ENCODE results near the gene KLF1.
"Not testable (repeated sequence)": the region's sequence is repeated elsewhere in the genome, so short reads cannot be mapped to it uniquely, and the experiment has no call there.

KLF1 gene

DNA sequence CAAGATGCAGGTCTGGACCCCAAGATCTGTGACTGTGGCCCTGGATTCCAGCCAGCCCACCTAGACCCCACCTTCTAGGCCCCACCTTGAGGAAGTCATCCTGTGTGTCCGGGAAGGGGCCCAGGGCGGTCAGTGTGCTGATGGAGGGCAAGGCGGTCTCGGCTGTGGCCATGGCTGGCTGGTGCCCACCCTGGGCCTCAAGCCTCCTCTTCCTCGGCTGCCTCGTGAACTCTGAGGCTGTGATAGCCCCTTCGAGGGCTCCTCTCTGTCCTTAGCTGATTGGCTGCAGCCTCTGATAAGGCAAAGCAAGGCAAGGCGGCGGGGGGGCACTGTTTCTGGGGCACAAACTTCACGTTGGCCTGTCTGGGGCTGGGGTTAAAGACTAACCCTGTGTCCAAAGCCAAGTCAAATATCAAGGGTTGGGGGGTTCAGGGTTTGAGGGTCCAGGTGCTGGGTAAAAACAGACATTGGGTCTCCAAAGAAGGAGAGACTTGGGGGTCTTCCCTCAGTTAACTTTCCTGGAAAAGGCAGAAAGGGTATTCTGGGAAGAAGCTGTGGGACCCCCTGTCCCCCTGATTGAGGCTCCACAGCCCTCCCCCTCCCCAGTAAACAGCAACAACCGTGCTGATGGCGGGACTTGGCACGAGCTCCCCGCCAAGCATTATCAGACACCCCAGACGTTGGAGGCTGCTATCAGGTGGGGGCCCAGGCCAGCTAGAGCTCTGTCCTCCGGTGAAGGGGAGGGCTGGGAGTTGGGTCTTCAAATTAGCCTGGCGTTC lies at the start of gene KLF1:
Gene KLF1, minus strand, starts transcription at position 233 of the 779 bp plus-strand sequence. Its CDS starts 61 bp downstream, at position 172.
- no peak for DNase-seq

- no peak for DNase-seq
These were observed 49.6 kb upstream of the KLF1 start for GRCh38 chr19:12936582-12936981.

DNA sequence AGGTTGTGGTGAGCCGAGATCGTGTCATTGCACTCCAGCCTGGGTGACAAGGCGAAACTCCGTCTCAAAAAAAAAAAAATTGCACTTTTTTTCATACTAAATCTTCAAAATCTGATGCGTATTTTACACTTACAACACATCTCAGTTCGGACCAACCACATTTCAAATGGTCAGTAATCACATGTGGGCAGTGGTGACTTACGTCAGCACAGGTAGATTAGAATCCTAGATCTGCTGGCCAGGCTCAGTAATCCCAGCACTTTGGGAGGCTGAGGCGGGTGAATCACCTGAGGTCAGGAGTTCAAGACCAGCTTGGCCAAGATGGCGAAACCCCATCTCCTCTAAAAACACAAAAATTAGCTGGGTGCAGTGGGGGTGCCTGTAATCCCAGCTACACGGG lies 48.1 kb upstream of the KLF1 start:
- no peak for DNase-seq

DNA sequence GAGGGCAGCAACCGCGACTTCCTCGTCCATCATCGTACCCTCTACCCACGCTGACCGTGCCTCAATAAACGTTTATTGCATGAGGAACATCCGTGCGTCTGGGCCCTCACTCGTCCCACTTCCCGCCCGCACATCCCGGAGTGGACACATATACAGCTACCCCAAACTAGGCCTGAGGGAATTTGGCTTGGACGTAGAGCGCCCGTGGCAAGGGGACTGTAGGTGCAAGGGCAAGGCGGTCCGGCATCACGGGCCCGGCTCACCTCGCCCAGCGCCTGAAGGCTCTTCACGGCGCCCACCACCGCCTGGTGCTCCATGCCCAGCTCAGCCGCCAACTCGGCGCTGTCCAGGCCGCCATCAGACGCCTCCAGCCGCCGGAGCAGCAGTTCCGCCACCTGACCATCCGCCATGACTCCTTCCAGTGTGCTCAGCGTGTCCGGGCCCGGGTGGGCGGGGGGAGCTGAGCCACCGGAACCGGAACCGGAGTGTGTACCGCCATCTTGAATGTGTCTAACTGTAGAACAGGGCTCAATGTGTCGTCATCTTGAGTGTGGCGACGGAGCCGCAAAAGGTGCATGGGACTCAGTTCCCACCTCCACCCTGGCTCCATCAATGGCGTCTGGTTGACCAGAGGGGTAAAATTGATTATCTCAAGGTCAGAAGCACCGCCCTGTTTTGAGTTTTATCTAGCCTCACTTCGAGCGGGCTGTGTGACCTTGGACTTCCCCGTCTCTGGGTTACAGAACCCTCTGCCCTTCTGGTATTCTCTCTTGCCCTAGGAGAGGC lies 46.5 kb upstream of the KLF1 start, which contains the start of gene FARSA:
Gene FARSA, minus strand, starts transcription at position 425 of the 786 bp plus-strand sequence. Its CDS starts 15 bp downstream, at position 410.
- no peak for DNase-seq

DNA sequence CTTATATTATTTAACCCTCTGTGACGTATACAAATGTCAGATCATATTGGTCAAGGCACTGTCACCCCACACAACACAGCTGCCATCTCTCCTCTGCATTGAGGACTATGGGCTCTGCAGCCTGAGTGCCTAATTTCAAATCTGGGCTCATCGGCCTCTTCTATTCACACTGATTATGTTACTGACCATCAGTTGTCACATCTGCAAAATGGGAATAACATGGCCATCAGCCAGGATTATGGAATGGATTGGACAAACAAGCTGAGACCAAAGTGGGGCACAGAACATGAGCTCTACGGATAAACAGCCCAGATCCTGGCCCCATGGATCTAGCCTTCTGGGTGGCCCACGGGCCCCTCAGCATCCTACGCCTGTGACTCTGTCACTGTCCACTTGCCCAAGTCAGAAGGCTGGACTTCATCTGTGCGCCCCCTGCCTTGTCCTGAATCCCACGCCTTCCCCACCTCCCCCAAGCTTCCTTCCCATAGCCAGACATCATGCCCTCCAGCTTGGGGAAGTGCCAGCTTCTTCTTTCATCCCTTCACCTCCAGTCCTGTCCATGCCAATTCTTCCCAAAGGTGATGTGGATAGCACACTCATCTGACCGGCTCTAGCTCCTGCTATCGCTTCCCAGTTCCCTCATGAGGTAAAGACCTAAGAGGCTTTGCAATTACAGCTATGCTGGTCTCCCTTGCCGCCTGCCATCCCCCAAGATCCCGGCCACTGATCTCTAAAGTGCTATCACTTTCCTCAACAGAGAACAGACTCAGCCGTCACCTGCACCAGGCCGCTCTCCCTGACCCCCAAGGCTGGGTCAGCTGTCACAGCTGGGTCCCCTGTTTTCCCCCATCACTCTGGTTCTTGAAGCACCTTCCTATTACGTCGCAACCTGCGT lies 45.6 kb upstream of the KLF1 start:
- DNase-seq: no peak

DNA sequence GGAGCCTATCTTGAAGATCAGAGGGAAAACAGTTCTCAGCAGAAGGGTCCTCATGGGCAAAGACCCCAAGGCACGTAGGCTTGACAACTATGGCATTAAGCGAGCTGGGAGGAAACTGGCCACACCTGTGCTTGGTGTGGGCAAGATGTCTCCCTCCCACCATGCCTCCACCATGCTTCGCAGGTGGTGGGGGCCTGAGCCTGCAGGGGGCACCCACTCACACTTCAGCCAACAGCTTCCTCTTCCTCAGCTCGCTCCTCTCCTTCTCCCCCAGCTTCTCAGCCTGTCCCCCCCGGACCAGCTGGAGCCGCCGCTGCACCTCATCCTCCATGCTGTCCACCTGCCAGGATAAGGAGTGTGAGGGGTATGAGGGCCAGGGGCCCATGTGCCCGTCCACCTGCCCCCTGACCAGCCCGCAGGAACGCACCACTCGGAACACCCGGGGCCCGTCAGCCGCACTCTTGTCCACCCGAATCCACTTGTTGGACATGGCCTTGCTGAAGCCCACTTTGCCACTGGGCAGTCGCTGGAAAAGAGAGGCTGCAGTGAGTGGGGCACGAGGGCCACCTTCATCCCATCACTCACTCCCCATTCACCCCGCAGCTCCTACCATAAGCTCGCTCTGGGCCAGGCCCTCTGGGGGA lies 43.1 kb upstream of the KLF1 start:
- no peak for DNase-seq

GRCh38 chr19:12924621-12925310 lies 37.8 kb upstream of the KLF1 start:
- DNase-seq: no peak

GRCh38 chr19:12922959-12923358 lies 36.0 kb upstream of the KLF1 start:
- no peak for DNase-seq

GRCh38 chr19:12921047-12921446 lies 34.0 kb upstream of the KLF1 start:
- no peak for DNase-seq

DNA sequence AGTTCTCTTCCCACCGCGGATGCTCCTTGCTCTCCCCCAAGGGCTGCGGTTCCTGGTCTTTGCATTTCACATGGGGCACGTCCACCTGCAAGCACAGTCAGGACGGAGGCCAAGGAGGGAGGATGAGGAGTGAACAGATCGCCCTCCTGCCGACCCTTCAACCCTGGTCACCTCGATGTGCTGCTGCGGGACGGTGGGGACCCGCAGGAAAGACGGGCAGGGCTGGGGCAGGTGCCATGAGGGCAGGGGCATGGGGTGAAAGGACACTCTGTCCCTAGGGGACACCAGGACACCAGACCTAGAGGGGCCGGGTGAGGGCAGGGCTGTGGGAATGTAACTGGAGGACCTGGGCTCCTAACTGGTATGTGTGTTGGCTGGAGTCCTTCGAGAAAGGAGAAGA lies 31.3 kb upstream of the KLF1 start:
- no peak for DNase-seq

GRCh38 chr19:12915860-12916259 lies 28.9 kb upstream of the KLF1 start:
- not testable (repeated sequence) for DNase-seq

DNA sequence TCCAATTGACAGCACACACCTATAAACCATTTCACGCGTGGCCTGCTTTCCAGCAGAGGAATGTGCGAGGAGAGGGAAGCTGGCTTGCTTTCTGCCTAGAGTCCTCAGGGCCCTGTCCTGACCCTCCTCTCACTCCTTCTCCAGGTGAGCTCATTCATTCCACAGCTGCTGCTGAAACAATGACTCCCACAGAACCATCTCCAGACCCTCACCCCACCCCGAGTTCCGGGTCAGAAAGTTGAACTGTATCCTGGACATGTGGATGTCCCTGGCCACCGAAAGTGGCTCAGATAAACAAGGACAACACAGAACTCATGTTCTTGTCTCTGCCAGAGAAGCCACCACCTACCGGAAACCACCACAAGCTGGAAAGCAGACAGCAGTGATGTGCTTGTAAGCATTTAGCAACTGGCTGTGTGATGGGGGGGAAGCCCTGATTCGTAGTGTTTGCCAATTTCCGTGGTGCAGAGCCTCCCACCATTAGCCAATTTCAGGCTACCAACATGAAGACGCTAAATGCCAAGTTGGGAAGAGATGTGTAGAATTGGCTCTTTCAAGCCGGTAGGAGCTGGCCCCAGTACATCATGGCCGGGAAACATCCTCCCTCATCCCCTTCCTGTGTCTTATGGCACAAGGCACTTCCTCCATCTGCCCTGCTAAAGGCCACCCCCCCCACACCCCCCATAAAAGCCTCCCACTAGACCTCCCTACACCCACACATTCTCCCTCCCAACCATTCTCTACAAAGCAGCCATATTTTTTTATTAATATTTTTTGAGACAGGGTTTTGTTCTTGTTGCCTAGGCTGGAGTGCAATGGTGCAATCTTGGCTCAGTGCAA lies 27.1 kb upstream of the KLF1 start:
- DNase-seq: peak; percentile 44

DNA sequence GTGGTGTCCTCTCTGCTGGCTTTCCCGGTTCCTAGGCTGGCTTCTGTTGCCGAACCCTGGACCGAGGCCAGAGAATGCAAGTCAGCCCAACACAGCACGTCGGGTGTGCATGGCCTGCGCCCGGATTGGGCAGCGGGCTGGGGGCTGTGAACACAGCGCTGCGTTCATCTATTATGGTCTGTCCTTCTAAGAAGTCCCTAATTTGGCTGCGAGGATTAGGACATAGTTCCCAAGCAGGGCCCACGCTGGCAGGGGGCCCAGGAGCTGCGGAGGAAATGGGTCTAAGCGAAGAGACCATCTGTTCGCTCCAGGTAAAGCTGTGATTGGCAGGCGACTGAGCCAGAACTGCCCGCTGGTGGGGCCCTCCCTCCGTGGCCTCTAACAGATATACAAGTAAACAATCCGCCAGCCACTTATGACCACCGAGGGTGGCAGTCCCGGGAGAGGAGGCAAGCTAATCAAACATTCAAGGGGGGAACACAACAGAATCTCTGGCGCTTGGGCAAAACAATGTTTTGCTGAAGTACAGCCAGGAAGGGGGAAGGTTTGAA lies 26.1 kb upstream of the KLF1 start:
- DNase-seq: no peak

DNA sequence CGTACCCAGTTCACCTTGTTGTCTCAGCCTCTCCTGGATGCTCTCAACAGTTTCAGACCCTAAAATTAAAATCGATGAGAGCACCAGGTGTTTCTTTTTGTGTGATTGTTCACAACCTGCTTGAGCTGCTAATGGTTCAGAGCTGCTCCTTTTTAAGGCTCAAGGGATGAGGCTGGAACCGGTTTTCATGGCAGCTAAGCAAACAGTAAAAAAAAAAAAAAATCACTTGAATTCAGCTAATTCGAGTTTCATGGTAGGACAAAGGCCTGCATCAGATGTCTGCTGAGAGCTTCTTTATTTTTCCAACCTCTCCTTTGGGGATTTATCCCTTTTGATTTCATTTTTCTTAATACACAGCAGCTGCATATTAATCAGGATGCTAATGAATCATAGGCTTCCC lies 25.6 kb upstream of the KLF1 start:
- DNase-seq: no peak

DNA sequence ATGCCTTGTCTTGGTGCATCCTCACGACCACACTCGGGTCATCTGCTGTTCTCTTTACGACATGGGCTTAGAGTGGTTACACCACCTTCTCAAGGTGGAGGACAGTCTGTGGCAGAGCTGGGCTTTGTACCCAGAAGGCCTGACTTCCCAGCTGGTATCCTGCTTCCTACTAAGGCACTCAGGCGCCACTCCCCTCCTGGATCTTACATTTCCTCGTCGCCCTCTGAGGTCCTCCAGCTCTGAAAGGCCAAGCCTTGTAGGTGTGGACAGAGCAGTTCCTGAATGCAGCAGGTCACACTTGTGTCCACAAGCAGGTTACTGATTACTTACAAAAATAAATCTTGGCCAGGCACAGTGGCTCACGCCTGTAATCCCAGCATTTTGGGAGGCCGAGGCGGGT lies 20.2 kb upstream of the KLF1 start:
- DNase-seq: no peak

DNA sequence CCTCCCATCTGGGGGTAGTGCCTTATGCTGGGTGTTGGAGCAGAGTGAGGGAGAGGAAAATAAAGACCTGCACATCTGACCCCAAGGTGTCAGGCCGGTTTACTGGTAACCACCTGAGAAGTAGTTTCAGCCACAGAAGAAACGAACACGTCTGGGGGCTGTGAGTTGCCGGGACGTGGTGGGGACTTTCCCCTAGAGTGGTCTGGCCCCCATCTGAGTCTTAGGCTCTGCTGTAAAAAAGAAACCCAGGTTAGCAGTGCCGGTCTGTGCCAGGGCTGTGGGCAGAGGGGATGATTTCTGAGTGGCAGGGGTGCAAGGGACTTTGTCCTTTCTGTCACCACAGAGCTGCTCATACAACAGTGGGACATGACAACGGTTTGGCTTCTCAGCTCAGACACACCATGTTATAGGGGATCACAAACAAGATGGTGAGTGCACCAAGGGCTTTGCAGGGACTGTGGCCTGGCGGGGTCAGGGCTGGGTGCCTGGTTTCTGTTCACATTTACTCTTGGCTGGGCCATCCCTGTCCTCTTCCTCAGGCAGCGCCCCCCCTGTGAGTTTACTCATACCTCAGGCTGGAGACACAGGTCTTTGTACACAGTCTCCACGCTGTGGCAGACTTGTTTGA lies 13.0 kb upstream of the KLF1 start:
- no peak for DNase-seq

- DNase-seq: no peak
These were observed 9.5 kb upstream of the KLF1 start for GRCh38 chr19:12896460-12896859.

DNA sequence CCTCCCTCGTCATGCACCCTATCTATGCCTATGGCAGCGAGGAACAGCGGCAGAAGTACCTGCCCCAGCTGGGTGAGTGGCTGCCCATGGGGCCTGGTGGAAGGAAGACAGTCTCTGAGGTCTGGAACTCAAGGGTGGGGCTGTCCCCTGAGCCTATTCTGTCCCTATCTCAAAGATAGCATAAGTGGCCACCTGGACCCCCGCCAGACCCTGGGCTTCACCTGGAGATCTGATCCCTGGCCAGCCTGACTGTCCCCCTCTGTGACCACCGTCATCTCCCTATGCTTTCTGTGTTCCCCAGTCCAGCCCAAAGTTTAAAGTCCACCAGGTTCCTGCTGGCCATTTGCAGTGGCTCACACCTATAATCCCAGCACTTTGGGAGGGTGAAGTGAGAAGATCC lies 6.6 kb upstream of the KLF1 start:
- no peak for DNase-seq

- DNase-seq: no peak
These were observed 4.6 kb upstream of the KLF1 start for GRCh38 chr19:12891553-12892021.
